Fibroblast of the aortic adventitia (primary cell): ENCODE measurements around the gene NCKIPSD. TPM values are rescaled to one million over a fixed set of nuclear protein-coding genes. Genes with fewer than 3 reads are reported as not detected.
A peak's percentile ranks its signal among the peaks of the same experiment; 100 is the strongest.

ENCODE experiments used
- DNase-seq: peaks from one replicate; pipeline ENCODE4 v3.0.0-alpha.2; 2010; ENCODE audit warnings: low read depth
- H3K4me3 ChIP-seq: 2 replicates; pipeline ENCODE4 v1.5.1; 2011; ENCODE audit warnings: low read depth, mild to moderate bottlenecking, control low read depth, low read length, moderate library complexity
- total RNA-seq: library from RNA; depleted of rRNA; stranded (reverse); fragments of >200 nt; gene quantifications from 2 replicates; pipeline ENCODE4 v1.2.3, GENCODE V29; 2012; ENCODE audit warnings: low replicate concordance
- TF ChIP-seq, protein P1 (sequence below): IDR thresholded peaks from 2 replicates; pipeline ENCODE4 v1.5.1; 2011; ENCODE audit warnings: mild to moderate bottlenecking, low read length, control low read depth, inconsistent platforms; ENCODE audit not compliant: insufficient read depth

Gene NCKIPSD
- total RNA-seq, 1 donor: 20.0 TPM

DNA sequence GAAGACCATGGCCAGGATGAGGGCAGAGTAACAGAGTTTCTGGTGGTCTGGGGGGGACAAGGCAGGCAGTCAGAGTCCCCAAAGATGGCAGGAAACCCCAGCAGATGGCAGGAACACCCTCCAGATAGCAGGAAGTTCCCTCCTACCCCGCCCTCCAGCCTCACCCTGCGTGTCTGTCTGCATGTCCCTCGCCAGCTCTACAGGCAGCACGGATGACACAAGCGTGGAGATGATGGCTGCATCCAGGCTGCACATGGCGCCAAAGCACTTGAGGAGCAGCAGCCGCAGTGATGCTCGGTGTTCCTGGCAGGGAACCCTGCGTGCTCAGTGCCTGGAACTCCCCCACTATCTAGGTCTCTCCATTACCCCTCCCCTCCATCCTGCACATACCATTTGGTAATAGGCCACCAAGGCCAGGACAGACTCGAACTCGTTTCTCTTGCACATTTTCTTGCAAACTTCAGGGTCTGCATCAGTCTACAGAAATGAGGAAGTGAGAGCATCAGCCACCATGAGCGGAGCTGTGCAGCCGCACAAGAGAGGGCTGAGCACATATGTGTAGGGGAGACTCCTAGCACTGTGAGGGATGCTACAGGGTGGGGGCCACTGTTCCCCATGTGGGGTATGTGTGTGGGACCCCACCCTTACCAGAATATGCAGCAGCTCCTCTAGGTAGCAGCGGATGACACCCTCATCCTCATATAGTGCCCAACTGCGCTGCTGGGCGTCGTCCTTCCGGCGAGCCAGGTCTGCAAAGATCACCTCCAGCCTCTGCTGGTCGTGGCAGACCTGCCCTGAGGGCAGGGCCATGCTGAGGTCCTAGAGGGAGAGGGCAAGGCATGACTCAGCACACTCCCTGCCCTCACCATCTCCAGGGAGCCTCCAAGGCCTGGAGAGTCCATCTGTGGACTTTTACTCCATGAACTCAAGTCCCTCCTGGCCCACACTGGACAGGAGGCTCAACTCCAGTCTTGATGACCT lies 6.0 kb downstream of the NCKIPSD start:
- H3K4me3 ChIP-seq: no peak overlapping the region
- TF ChIP-seq, protein P1, sequence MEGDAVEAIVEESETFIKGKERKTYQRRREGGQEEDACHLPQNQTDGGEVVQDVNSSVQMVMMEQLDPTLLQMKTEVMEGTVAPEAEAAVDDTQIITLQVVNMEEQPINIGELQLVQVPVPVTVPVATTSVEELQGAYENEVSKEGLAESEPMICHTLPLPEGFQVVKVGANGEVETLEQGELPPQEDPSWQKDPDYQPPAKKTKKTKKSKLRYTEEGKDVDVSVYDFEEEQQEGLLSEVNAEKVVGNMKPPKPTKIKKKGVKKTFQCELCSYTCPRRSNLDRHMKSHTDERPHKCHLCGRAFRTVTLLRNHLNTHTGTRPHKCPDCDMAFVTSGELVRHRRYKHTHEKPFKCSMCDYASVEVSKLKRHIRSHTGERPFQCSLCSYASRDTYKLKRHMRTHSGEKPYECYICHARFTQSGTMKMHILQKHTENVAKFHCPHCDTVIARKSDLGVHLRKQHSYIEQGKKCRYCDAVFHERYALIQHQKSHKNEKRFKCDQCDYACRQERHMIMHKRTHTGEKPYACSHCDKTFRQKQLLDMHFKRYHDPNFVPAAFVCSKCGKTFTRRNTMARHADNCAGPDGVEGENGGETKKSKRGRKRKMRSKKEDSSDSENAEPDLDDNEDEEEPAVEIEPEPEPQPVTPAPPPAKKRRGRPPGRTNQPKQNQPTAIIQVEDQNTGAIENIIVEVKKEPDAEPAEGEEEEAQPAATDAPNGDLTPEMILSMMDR: no peak

DNA sequence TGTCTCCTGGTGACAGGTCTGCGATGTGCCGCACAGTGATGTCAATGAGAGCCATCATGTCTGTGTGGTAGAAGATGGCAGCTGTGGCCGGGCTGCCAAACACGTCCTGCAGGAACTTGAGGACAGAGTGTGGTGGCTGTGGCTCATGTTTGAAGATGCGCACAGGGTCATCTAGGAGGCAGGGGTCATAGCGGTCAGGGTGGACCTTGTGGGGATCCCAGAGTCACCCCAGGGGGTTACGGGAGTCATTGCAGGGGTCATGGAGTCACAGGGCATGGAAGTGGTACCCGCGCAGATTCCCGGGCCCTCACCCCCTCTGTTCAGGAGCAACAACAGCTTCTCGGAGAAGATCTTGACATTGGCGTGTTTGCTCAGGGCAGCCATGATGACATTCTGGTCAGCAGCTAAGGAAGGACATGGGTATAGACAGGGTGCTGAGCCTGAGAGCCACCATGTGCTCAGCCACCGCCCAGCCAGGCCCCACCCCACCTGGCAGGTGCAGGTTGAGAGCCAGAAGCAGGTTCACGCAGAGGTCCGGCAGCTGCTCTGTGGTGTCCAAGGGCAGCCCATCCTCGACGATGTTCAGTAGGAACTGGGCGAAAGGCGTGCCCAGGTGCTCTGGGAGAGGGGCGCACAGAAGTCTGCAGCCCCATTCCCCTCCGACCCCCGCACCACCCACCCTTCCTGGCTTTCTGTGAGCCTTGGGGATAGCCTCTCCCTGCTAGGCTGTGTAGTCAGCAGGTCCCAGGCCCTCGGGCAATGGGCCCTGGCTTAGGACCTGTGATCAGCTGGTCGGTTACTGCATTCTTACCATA lies 6.9 kb downstream of the NCKIPSD start:
- no peak for DNase-seq
- no peak overlapping the region for H3K4me3 ChIP-seq
- TF ChIP-seq, protein P1: no peak

More for the DNA sequence above, 6.0 kb downstream of the NCKIPSD start:
- DNase-seq: no peak

DNA sequence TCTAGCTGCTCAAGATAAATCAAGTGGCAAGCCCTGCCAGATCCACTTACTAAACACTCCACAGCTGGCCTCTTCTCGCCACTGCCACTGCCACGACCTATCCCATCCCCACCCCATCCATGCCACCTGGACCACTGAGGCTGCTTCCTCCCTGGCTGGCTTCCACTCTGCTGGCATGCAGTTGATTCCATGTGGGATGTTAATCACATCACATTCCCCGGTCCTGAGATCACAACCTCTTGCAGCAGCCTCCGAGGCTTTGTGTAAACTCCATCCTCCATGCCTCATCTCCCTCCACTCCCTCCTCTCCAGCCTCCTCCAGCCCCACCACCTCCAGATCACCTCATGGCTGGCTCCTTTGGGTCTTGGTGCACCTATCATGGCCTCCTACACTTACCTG lies 7.7 kb downstream of the NCKIPSD start:
- no peak overlapping the region for H3K4me3 ChIP-seq
- TF ChIP-seq, protein P1: no peak
- peak; percentile 15 for DNase-seq

DNA sequence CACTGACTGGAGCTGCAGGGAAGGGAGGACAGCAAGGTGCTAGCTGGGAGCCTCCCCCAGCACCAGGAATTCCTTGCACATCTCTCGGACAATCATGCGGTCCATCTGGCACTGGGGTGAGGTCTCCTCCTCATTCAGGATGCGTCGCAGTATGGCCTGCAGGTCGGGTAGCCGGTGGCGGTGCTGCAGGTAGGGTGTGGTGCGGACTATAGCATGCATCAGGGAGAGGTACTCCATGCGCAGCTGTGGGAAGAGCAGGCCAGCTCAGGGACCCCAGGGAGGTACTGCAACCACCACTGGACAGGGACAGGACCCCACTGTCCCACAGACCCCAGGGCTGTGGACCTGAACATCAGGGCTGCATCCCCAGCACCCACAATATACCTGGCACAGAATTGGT lies 11.2 kb downstream of the NCKIPSD start:
- DNase-seq: no peak
- TF ChIP-seq, protein P1: no peak
- no peak overlapping the region for H3K4me3 ChIP-seq

DNA sequence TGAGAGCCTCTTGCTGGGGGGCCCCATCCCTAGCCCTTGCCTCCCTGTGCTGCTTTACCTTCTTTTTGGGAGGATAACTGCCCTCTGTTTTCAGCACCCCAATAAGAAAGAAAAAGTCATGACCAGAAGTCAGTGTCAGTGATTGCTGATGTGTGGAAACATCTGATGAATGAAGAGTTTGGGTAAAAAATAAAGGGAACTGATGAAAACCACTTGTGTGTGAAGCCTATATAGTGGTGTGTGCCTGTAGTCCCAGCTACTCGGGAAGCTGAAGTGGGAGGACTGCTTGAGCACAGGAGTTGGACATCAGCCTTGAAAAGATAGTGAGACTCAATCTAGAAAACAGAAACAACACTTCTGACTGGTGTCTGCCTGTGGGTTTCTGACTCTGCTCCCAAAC lies 13.2 kb downstream of the NCKIPSD start:
- no peak for DNase-seq
- H3K4me3 ChIP-seq: no peak overlapping the region
- TF ChIP-seq, protein P1: no peak

DNA sequence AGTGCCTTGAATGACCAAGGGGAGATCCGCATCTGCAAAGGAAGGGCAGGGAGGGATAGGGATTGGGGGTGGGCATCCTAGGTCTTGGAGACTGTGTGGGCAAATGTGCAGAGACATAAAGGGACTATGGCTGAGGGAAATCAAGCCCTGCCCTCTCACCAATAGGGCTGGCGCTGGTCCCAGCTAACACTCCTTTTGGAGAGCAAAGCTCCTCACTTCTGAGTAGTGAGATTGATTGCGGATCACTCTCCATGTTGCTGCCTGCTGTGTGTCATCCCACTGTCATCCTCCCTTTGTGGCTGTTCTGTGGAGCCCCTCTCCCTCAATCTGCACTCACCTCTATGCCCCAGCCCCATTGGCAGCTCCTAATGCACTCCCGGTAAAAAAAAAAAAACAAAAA lies 20.8 kb downstream of the NCKIPSD start:
- H3K4me3 ChIP-seq: no peak overlapping the region
- no peak for DNase-seq
- TF ChIP-seq, protein P1: no peak
